IPS-18c (cell line): ENCODE results near the gene OR2T33.
"Not testable (repeated sequence)": the region's sequence is repeated elsewhere in the genome, so short reads cannot be mapped to it uniquely, and the experiment has no call there.

Experiments used
- H3K4me3 ChIP-seq: 2 replicates; pipeline ENCODE4 v1.7.0; 2013; ENCODE audit warnings: low read depth, mild to moderate bottlenecking, low read length, moderate library complexity; ENCODE audit not compliant: insufficient read depth
- H3K9me3 ChIP-seq: one replicate; pipeline ENCODE4 v1.6.1; 2013; ENCODE audit warnings: mild to moderate bottlenecking, low read length, moderate library complexity; ENCODE audit not compliant: control insufficient read depth, insufficient read depth

The OR2T33 gene

GRCh38 chr1:248277876-248278275 lies at the start of gene OR2T33:
TSS of gene OR2T33 (minus strand) at chr1:248277976. CDS start at chr1:248273814, 4,162 bp downstream.
- Histone ChIP-seq H3K9me3 (no peaks in the 10 kb centered on the region), H3K4me3 (no peak within 1 kb of the TSS)

GRCh38 chr1:248324468-248324867 lies 46.7 kb upstream of the OR2T33 start, which contains the start of gene OR2M7:
TSS of gene OR2M7 (minus strand) at chr1:248324568. CDS start at chr1:248324568, 0 bp downstream.
- Histone ChIP-seq H3K9me3 (no peaks in the 10 kb centered on the region), H3K4me3 (no peak within 1 kb of the TSS)

GRCh38 chr1:248316796-248317195 lies 39.0 kb upstream of the OR2T33 start:
- Histone ChIP-seq H3K9me3 (no peaks in the 10 kb centered on the region), H3K4me3 (no peak overlapping the region)

- not testable (repeated sequence) for H3K9me3 ChIP-seq, H3K4me3 ChIP-seq
These were observed 29.0 kb upstream of the OR2T33 start for GRCh38 chr1:248306740-248307139.

- Histone ChIP-seq H3K9me3 (no peaks in the 10 kb centered on the region), H3K4me3 (no peak overlapping the region)
These were observed 28.3 kb upstream of the OR2T33 start for GRCh38 chr1:248306103-248306502.

GRCh38 chr1:248305672-248306071 lies 27.9 kb upstream of the OR2T33 start:
- not testable (repeated sequence) for H3K4me3 ChIP-seq, H3K9me3 ChIP-seq

GRCh38 chr1:248303324-248303723 lies 25.5 kb upstream of the OR2T33 start, which contains the start of gene OR2T12:
TSS of gene OR2T12 (minus strand) at chr1:248303424. CDS start at chr1:248295578, 7,846 bp downstream.
- Histone ChIP-seq H3K4me3 (no peak within 1 kb of the TSS), H3K9me3 (no peaks in the 10 kb centered on the region)

GRCh38 chr1:248288391-248288790 lies 10.6 kb upstream of the OR2T33 start:
- H3K9me3 ChIP-seq: peaks cover 2% of the 10 kb centered on the region

GRCh38 chr1:248273225-248273624 lies 4.6 kb downstream of the OR2T33 start:
- H3K9me3 ChIP-seq, H3K4me3 ChIP-seq: not testable (repeated sequence)

More at GRCh38 chr1:248288391-248288790, 10.6 kb upstream of the OR2T33 start:
- no peak overlapping the region for H3K4me3 ChIP-seq

GRCh38 chr1:248268178-248268577 lies 9.6 kb downstream of the OR2T33 start:
- Histone ChIP-seq H3K9me3 (no peaks in the 10 kb centered on the region), H3K4me3 (no peak overlapping the region)

- H3K4me3 ChIP-seq, H3K9me3 ChIP-seq: not testable (repeated sequence)
These were observed 18.5 kb downstream of the OR2T33 start for GRCh38 chr1:248259309-248259708.

GRCh38 chr1:248243204-248243603 lies 34.6 kb downstream of the OR2T33 start:
- Histone ChIP-seq H3K9me3 (peaks cover 2% of the 10 kb centered on the region), H3K4me3 (no peak overlapping the region)

- Histone ChIP-seq H3K9me3 (peaks cover 2% of the 10 kb centered on the region), H3K4me3 (no peak overlapping the region)
These were observed 38.3 kb downstream of the OR2T33 start for GRCh38 chr1:248239478-248239877.

GRCh38 chr1:248231117-248231516 lies 46.7 kb downstream of the OR2T33 start, which contains the start of gene OR2M4:
TSS of gene OR2M4 (plus strand) at chr1:248231417. CDS start at chr1:248238929, 7,512 bp downstream.
- H3K9me3 ChIP-seq: no peaks in the 10 kb centered on the region
- no peak within 1 kb of the TSS for H3K4me3 ChIP-seq

GRCh38 chr1:248229360-248229908 lies 48.3 kb downstream of the OR2T33 start:
- H3K9me3 ChIP-seq: no peaks in the 10 kb centered on the region
- no peak overlapping the region for H3K4me3 ChIP-seq

GRCh38 chr1:248225537-248225936 lies 52.2 kb downstream of the OR2T33 start:
- no peaks in the 10 kb centered on the region for H3K9me3 ChIP-seq

More at GRCh38 chr1:248225537-248225936, 52.2 kb downstream of the OR2T33 start:
- H3K4me3 ChIP-seq: no peak overlapping the region
